Measurements from ENCODE around the gene GINM1. TPM values are rescaled to one million over a fixed set of nuclear protein-coding genes. Genes with fewer than 3 reads are reported as not detected.
A peak's percentile ranks its signal among the peaks of the same experiment; 100 is the strongest.

The GINM1 gene
- total and polyA plus RNA-seq, 9 of the 15 experiments (the other 6 are each of a cell fraction or from before 2014, with no cell fraction given): 5.0 to 19.3 (median 14.2) TPM

DNA sequence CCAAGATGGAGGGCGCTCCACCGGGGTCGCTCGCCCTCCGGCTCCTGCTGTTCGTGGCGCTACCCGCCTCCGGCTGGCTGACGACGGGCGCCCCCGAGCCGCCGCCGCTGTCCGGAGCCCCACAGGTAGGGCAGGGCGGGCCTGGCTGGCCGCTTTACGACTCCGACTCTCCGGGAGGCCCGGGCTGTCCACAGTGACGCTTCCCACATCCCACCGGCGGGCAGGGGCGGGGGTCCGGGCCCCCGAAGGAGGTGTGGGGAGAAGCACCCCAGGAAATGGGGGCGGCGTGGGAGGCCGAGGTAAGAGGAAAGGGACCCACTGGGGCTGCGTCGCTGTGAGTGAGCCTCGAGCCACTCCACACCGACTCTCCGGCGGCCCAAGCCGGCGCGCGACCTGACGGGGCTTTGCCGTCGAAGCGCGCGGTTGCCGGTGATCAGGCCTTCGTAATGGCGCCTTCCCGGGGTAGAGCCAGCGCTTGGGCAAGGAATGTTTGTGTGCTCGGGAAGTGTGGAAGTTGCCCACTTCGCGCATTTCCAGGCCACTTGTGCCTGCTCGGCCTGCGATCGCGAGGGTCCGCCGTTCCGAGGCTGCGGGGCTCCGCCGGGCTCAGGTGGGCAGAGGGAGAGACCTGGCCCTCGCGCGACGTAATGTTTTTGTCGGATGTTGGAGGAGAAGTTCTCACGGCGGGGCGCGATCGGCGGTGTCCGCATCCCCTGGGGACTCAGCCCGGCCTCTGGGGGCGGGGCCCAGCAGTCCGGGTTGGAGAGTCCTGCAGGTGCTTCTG, 427 bp downstream of the GINM1 start (continued):
- TF ChIP-seq HLTF (IDR thresholded peaks at IDR 0.05) (no peak), STAT5A (IDR thresholded peaks at IDR 0.05; ENCODE audit: borderline replicate concordance, low read length) (no peak), NBN (IDR thresholded peaks at IDR 0.05; ENCODE audit: low read depth) (peak; percentile 37; the same call in 1 of the 2 replicates), CHD1 (IDR thresholded peaks at IDR 0.05; ENCODE audit: low read length) (peak; percentile 71), JUN (IDR thresholded peaks at IDR 0.05; ENCODE audit: borderline replicate concordance, low read depth, low read length) (no peak), JUN (CRISPR knock-in tag; IDR thresholded peaks at IDR 0.05; ENCODE audit: borderline replicate concordance) (no peak), GATAD2B (IDR thresholded peaks at IDR 0.05; ENCODE audit: borderline replicate concordance) (no peak; the same call in 1 of the 2 replicates), ZBTB8A (IDR thresholded peaks at IDR 0.05; ENCODE audit: partially characterized antibody) (no peak), KDM2B (CRISPR knock-in tag; IDR thresholded peaks at IDR 0.05) (peak; percentile 28; the same call in 1 of the 2 replicates), BRD9 (IDR thresholded peaks at IDR 0.05; ENCODE audit: low read depth, partially characterized antibody) (no peak), EP400 (IDR thresholded peaks at IDR 0.05) (peak; percentile 44; the same call in 1 of the 2 replicates), HNRNPK (IDR thresholded peaks at IDR 0.05; ENCODE audit: low read depth, low read length, poor library complexity, severe bottlenecking) (no peak), GABPA (tag; conservative IDR thresholded peaks at IDR 0.05; ENCODE audit: low read depth) (no peak), ZNF436 (CRISPR knock-in tag; IDR thresholded peaks at IDR 0.05) (no peak)
- TF ChIP-seq, protein P1, sequence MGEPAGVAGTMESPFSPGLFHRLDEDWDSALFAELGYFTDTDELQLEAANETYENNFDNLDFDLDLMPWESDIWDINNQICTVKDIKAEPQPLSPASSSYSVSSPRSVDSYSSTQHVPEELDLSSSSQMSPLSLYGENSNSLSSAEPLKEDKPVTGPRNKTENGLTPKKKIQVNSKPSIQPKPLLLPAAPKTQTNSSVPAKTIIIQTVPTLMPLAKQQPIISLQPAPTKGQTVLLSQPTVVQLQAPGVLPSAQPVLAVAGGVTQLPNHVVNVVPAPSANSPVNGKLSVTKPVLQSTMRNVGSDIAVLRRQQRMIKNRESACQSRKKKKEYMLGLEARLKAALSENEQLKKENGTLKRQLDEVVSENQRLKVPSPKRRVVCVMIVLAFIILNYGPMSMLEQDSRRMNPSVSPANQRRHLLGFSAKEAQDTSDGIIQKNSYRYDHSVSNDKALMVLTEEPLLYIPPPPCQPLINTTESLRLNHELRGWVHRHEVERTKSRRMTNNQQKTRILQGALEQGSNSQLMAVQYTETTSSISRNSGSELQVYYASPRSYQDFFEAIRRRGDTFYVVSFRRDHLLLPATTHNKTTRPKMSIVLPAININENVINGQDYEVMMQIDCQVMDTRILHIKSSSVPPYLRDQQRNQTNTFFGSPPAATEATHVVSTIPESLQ (CRISPR knock-in tag; IDR thresholded peaks at IDR 0.05): peak; percentile 94
- TF ChIP-seq, protein P2, sequence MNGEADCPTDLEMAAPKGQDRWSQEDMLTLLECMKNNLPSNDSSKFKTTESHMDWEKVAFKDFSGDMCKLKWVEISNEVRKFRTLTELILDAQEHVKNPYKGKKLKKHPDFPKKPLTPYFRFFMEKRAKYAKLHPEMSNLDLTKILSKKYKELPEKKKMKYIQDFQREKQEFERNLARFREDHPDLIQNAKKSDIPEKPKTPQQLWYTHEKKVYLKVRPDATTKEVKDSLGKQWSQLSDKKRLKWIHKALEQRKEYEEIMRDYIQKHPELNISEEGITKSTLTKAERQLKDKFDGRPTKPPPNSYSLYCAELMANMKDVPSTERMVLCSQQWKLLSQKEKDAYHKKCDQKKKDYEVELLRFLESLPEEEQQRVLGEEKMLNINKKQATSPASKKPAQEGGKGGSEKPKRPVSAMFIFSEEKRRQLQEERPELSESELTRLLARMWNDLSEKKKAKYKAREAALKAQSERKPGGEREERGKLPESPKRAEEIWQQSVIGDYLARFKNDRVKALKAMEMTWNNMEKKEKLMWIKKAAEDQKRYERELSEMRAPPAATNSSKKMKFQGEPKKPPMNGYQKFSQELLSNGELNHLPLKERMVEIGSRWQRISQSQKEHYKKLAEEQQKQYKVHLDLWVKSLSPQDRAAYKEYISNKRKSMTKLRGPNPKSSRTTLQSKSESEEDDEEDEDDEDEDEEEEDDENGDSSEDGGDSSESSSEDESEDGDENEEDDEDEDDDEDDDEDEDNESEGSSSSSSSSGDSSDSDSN (IDR thresholded peaks at IDR 0.05; ENCODE audit: borderline replicate concordance in 1 of 2, low read depth in 2 of 2, low read length in 2 of 2): peak; percentile 50 to 71; a peak in 1 of 4 replicates
- TF ChIP-seq, protein P3, sequence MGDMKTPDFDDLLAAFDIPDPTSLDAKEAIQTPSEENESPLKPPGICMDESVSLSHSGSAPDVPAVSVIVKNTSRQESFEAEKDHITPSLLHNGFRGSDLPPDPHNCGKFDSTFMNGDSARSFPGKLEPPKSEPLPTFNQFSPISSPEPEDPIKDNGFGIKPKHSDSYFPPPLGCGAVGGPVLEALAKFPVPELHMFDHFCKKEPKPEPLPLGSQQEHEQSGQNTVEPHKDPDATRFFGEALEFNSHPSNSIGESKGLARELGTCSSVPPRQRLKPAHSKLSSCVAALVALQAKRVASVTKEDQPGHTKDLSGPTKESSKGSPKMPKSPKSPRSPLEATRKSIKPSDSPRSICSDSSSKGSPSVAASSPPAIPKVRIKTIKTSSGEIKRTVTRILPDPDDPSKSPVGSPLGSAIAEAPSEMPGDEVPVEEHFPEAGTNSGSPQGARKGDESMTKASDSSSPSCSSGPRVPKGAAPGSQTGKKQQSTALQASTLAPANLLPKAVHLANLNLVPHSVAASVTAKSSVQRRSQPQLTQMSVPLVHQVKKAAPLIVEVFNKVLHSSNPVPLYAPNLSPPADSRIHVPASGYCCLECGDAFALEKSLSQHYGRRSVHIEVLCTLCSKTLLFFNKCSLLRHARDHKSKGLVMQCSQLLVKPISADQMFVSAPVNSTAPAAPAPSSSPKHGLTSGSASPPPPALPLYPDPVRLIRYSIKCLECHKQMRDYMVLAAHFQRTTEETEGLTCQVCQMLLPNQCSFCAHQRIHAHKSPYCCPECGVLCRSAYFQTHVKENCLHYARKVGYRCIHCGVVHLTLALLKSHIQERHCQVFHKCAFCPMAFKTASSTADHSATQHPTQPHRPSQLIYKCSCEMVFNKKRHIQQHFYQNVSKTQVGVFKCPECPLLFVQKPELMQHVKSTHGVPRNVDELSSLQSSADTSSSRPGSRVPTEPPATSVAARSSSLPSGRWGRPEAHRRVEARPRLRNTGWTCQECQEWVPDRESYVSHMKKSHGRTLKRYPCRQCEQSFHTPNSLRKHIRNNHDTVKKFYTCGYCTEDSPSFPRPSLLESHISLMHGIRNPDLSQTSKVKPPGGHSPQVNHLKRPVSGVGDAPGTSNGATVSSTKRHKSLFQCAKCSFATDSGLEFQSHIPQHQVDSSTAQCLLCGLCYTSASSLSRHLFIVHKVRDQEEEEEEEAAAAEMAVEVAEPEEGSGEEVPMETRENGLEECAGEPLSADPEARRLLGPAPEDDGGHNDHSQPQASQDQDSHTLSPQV (IDR thresholded peaks at IDR 0.05): 0 out of 2 replicates have a peak, but pooled peaks have one; percentile 43
- TF ChIP-seq, protein P4, sequence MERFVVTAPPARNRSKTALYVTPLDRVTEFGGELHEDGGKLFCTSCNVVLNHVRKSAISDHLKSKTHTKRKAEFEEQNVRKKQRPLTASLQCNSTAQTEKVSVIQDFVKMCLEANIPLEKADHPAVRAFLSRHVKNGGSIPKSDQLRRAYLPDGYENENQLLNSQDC (CRISPR knock-in tag; IDR thresholded peaks at IDR 0.05): no peak

All from K562 (cell line).